Right ventricle myocardium superior (tissue), 1 donor: ENCODE data around the gene SSX2IP. TPM values are rescaled to one million over a fixed set of nuclear protein-coding genes. Genes with fewer than 3 reads are reported as not detected.
"Not testable (repeated sequence)": the region's sequence is repeated elsewhere in the genome, so short reads cannot be mapped to it uniquely, and the experiment has no call there.

Experiments used
- ATAC-seq: fragments of 200-7000 bp; cut with Tn5 transposase; one replicate; pipeline ENCODE4 v1.9.1; 2020; ENCODE audit warnings: mild to moderate bottlenecking; ENCODE audit not compliant: poor library complexity
- DNase-seq: peaks from one replicate; pipeline ENCODE4 v3.0.0-alpha.2; 2020
- intact Hi-C: fragments of 100-400 bp; cut with DNase I; formaldehyde crosslinking; loops from one replicate; pipeline ENCODE4 v1.11.2; 2022
- long read RNA-seq: library from polyadenylated mRNA; unstranded; transcript quantifications from one replicate; pipeline ENCODE4 v2.0.0, GENCODE V29; 2021
- total RNA-seq: library from RNA; stranded (reverse); fragmentation: NEBNext Ultra II Directional; extraction: Animal tissue kit (Norgen Biotek cat#: 25700); gene quantifications from one replicate; pipeline ENCODE4 v1.2.1, GENCODE V29; 2021
- donor health status: DM: no; HTN: yes; CAD: no; lungs with severe emphysema.

Gene SSX2IP
- 10.0 TPM for total RNA-seq
- long read RNA-seq, full-length matches to known transcripts: 10 of 19 reads
- long read RNA-seq, partial matches to known transcripts: 0 of 19 reads
- long read RNA-seq, other reads (novel, unspliced or antisense): 9 of 19 reads

GRCh38 chr1:84690397-84691121 is at the start of gene SSX2IP:
SSX2IP (minus strand) TSS chr1:84690461; CDS start chr1:84671219, 19,242 bp downstream.
- intact Hi-C loops: no loop called here
- ATAC-seq: peak; percentile 98
- DNase-seq: peak; percentile 98

- intact Hi-C loops: no loop called here
- no peak for DNase-seq
- no peak for ATAC-seq
Measured at GRCh38 chr1:84738237-84738636, 48.0 kb upstream of the SSX2IP start.

GRCh38 chr1:84737590-84737989 is 47.3 kb upstream of the SSX2IP start:
- intact Hi-C loops: no loop called here
- ATAC-seq: no peak

GRCh38 chr1:84736944-84737343 is 46.7 kb upstream of the SSX2IP start:
- ATAC-seq (no peak), DNase-seq (no peak)
- intact Hi-C loops: no loop called here

More at GRCh38 chr1:84737590-84737989, 47.3 kb upstream of the SSX2IP start:
- DNase-seq: no peak

GRCh38 chr1:84736445-84736844 is 46.2 kb upstream of the SSX2IP start:
- intact Hi-C loops: no loop called here
- no peak for ATAC-seq

GRCh38 chr1:84735483-84735882 is 45.2 kb upstream of the SSX2IP start:
- no peak for DNase-seq
- intact Hi-C loops: no loop called here
- ATAC-seq: no peak

More at GRCh38 chr1:84736445-84736844, 46.2 kb upstream of the SSX2IP start:
- DNase-seq: no peak

GRCh38 chr1:84732520-84732919 is 42.3 kb upstream of the SSX2IP start:
- DNase-seq: no peak
- intact Hi-C loops: no loop called here
- no peak for ATAC-seq

- DNase-seq: no peak
- intact Hi-C loops: no loop called here
- no peak for ATAC-seq
Measured at GRCh38 chr1:84731519-84731918, 41.3 kb upstream of the SSX2IP start.

GRCh38 chr1:84727711-84728110 is 37.5 kb upstream of the SSX2IP start:
- intact Hi-C loops, DNase-seq: not testable (repeated sequence)
- ATAC-seq: peak; percentile 55

GRCh38 chr1:84726593-84727499 is 36.6 kb upstream of the SSX2IP start:
- DNase-seq: no peak
- intact Hi-C loops: no loop called here
- no peak for ATAC-seq

GRCh38 chr1:84724128-84724860 is 34.0 kb upstream of the SSX2IP start:
- intact Hi-C loops: no loop called here
- DNase-seq: no peak
- no peak for ATAC-seq

GRCh38 chr1:84722794-84723193 is 32.5 kb upstream of the SSX2IP start:
- ATAC-seq (peak; percentile 77), DNase-seq (no peak)
- intact Hi-C loops: no loop called here

GRCh38 chr1:84721872-84722271 is 31.6 kb upstream of the SSX2IP start:
- intact Hi-C loops: not testable (repeated sequence)

GRCh38 chr1:84721152-84721551 is 30.9 kb upstream of the SSX2IP start:
- ATAC-seq: no peak
- intact Hi-C loops: no loop called here
- DNase-seq: no peak

More at GRCh38 chr1:84721872-84722271, 31.6 kb upstream of the SSX2IP start:
- ATAC-seq, DNase-seq: not testable (repeated sequence)

- DNase-seq: no peak
- no peak for ATAC-seq
- intact Hi-C loops: no loop called here
Measured at GRCh38 chr1:84720221-84720780, 30.0 kb upstream of the SSX2IP start.

GRCh38 chr1:84719543-84720217 is 29.4 kb upstream of the SSX2IP start:
- ATAC-seq: no peak
- no peak for DNase-seq
- intact Hi-C loops: no loop called here

GRCh38 chr1:84715342-84716019 is 25.2 kb upstream of the SSX2IP start:
- intact Hi-C loops: no loop called here
- ATAC-seq (no peak), DNase-seq (no peak)
